Uterus (tissue), 2 donors: ENCODE data around the gene BMPR1A.

Source experiments
- POLR2A ChIP-seq, 2 donors: fragments of 450-650 bp; IDR thresholded peaks; one replicate each; pipeline ENCODE4 v1.6.1; 2016; ENCODE audit warnings: antibody characterized with exemption in 2 of 2, mild to moderate bottlenecking in 1 of 2, moderate library complexity in 1 of 2
- TF ChIP-seq, protein P1 (sequence below), 4 experiments: fragments of 200-600 bp in 2 of 4; fragments of 450-650 bp in 2 of 4; sonication (generic) in 2 of 4; IDR thresholded peaks; one replicate each; pipeline ENCODE4 v1.5.1; 2016 to 2019; ENCODE audit warnings: antibody characterized with exemption in 4 of 4, mild to moderate bottlenecking in 2 of 4, moderate library complexity in 1 of 4

DNA sequence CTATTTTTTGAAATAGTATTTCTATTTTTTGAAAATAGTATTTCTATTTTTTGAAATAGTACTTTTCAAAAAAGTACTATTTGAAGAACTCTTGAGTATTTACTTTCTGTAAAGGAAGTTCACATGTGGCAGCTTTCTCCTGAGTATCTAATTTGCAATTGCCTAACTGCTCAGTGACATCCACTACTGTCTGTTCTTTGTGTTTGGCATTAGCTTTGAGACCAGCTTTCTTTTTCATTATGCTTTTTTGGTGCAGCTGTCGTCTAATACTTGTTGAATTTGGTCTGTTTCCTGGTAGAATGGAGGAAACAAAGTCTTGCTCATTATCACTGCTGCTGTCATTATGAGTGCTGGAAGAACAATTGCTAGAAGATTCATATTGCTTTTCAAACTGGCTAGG lies 99.1 kb downstream of the BMPR1A start:
- TF ChIP-seq, protein P1, sequence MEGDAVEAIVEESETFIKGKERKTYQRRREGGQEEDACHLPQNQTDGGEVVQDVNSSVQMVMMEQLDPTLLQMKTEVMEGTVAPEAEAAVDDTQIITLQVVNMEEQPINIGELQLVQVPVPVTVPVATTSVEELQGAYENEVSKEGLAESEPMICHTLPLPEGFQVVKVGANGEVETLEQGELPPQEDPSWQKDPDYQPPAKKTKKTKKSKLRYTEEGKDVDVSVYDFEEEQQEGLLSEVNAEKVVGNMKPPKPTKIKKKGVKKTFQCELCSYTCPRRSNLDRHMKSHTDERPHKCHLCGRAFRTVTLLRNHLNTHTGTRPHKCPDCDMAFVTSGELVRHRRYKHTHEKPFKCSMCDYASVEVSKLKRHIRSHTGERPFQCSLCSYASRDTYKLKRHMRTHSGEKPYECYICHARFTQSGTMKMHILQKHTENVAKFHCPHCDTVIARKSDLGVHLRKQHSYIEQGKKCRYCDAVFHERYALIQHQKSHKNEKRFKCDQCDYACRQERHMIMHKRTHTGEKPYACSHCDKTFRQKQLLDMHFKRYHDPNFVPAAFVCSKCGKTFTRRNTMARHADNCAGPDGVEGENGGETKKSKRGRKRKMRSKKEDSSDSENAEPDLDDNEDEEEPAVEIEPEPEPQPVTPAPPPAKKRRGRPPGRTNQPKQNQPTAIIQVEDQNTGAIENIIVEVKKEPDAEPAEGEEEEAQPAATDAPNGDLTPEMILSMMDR (IDR thresholded peaks at IDR 0.05) = no peak
- no peak for TF ChIP-seq POLR2A (IDR thresholded peaks at IDR 0.05)
